ENCODE results near the gene GRID2. TPM values are rescaled to one million over a fixed set of nuclear protein-coding genes. Genes with fewer than 3 reads are reported as not detected.

Gene GRID2
- polyA plus RNA-seq, 1 donor from 2014 or later, result 14.9 TPM

GRCh38 chr4:92305878-92306520, 2.2 kb downstream of the GRID2 start:
- peaks cover 12% of the 10 kb centered on the region for H3K27me3 ChIP-seq (ENCODE audit: insufficient read depth, low read depth, low read length)
- peaks cover 10% of the 10 kb centered on the region for H3F3A ChIP-seq (ENCODE audit: insufficient read depth, low read length, poor library complexity, severe bottlenecking)
- H2AFZ ChIP-seq (ENCODE audit: low read depth, low read length), result peak overlapping the region; percentile 57
- no peaks in the 10 kb centered on the region for H3K9me2 ChIP-seq (ENCODE audit: insufficient read depth, low read length)
- H3K4me2 ChIP-seq (ENCODE audit: low read length), result peak overlapping the region; percentile 80
- no peaks in the 10 kb centered on the region for H3K9me3 ChIP-seq (ENCODE audit: low read length)
- no peaks in the 10 kb centered on the region for H4K20me1 ChIP-seq (ENCODE audit: insufficient read depth)
- no peaks in the 10 kb centered on the region for H3K36me3 ChIP-seq (ENCODE audit: insufficient read depth, low read length)
- peak overlapping the region; percentile 80 for H3K4me3 ChIP-seq (ENCODE audit: low read length)
- H3K79me2 ChIP-seq (replicated peaks; ENCODE audit: insufficient read depth, low read length), result peaks cover 39% of the 10 kb centered on the region
- TF ChIP-seq EZH2 (IDR thresholded peaks at IDR 0.05; ENCODE audit: borderline replicate concordance, insufficient read depth, low read length, poor library complexity, severe bottlenecking) (no peak), TAF1 (IDR thresholded peaks at IDR 0.05; ENCODE audit: low read depth) (peak; percentile 0), RAD21 (conservative IDR thresholded peaks at IDR 0.05) (peak; percentile 39), EP300 (conservative IDR thresholded peaks at IDR 0.05; ENCODE audit: poor library complexity, severe bottlenecking) (no peak), POLR2AphosphoS5 (IDR thresholded peaks at IDR 0.05) (no peak), MXI1 (conservative IDR thresholded peaks at IDR 0.05; ENCODE audit: poor library complexity, severe bottlenecking) (peak; percentile 34), CTCF (IDR thresholded peaks at IDR 0.05; ENCODE audit: poor library complexity, severe bottlenecking) (no peak), SMC3 (conservative IDR thresholded peaks at IDR 0.05; ENCODE audit: poor library complexity) (peak; percentile 17)
- TF ChIP-seq, protein P1, sequence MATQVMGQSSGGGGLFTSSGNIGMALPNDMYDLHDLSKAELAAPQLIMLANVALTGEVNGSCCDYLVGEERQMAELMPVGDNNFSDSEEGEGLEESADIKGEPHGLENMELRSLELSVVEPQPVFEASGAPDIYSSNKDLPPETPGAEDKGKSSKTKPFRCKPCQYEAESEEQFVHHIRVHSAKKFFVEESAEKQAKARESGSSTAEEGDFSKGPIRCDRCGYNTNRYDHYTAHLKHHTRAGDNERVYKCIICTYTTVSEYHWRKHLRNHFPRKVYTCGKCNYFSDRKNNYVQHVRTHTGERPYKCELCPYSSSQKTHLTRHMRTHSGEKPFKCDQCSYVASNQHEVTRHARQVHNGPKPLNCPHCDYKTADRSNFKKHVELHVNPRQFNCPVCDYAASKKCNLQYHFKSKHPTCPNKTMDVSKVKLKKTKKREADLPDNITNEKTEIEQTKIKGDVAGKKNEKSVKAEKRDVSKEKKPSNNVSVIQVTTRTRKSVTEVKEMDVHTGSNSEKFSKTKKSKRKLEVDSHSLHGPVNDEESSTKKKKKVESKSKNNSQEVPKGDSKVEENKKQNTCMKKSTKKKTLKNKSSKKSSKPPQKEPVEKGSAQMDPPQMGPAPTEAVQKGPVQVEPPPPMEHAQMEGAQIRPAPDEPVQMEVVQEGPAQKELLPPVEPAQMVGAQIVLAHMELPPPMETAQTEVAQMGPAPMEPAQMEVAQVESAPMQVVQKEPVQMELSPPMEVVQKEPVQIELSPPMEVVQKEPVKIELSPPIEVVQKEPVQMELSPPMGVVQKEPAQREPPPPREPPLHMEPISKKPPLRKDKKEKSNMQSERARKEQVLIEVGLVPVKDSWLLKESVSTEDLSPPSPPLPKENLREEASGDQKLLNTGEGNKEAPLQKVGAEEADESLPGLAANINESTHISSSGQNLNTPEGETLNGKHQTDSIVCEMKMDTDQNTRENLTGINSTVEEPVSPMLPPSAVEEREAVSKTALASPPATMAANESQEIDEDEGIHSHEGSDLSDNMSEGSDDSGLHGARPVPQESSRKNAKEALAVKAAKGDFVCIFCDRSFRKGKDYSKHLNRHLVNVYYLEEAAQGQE (IDR thresholded peaks at IDR 0.05; ENCODE audit: borderline replicate concordance), result no peak
- H3K9ac ChIP-seq (ENCODE audit: low read length), result peak overlapping the region; percentile 75
- H3K27ac ChIP-seq (ENCODE audit: low read length), result peak overlapping the region; percentile 82

GRCh38 chr4:92307181-92307580, 3.4 kb downstream of the GRID2 start:
- Histone ChIP-seq H3K9ac (ENCODE audit: low read length) (peak overlapping the region; percentile 75), H3F3A (ENCODE audit: insufficient read depth, low read length, poor library complexity, severe bottlenecking) (peaks cover 10% of the 10 kb centered on the region), H3K9me3 (ENCODE audit: low read length) (no peaks in the 10 kb centered on the region), H2AFZ (ENCODE audit: low read depth, low read length) (no peak overlapping the region), H3K27me3 (ENCODE audit: insufficient read depth, low read depth, low read length) (peaks cover 3% of the 10 kb centered on the region), H3K4me2 (ENCODE audit: low read length) (peak overlapping the region; percentile 80), H3K27ac (ENCODE audit: low read length) (peak overlapping the region; percentile 82), H3K79me2 (replicated peaks; ENCODE audit: insufficient read depth, low read length) (peaks cover 51% of the 10 kb centered on the region), H3K4me3 (ENCODE audit: low read length) (peak overlapping the region; percentile 80), H3K36me3 (ENCODE audit: insufficient read depth, low read length) (no peaks in the 10 kb centered on the region), H3K9me2 (ENCODE audit: insufficient read depth, low read length) (no peaks in the 10 kb centered on the region), H4K20me1 (ENCODE audit: insufficient read depth) (no peaks in the 10 kb centered on the region)
- TF ChIP-seq RAD21 (conservative IDR thresholded peaks at IDR 0.05) (peak; percentile 9), MXI1 (conservative IDR thresholded peaks at IDR 0.05; ENCODE audit: poor library complexity, severe bottlenecking) (no peak), EP300 (conservative IDR thresholded peaks at IDR 0.05; ENCODE audit: poor library complexity, severe bottlenecking) (no peak)
- TF ChIP-seq, protein P1 (IDR thresholded peaks at IDR 0.05; ENCODE audit: borderline replicate concordance), result no peak

Data from neural cell (in vitro differentiated cells).